HG03571 (cell line): Measurements from ENCODE around the gene C14orf180.
"Not testable (repeated sequence)": the region's sequence is repeated elsewhere in the genome, so short reads cannot be mapped to it uniquely, and the experiment has no call there.

Experiments used
- ATAC-seq: cut with Tn5 transposase; IDR thresholded peaks from one replicate; pipeline ENCODE4 v1.9.1; 2021; ENCODE audit not compliant: unreplicated experiment

The C14orf180 gene

GRCh38 chr14:104603711-104604401, 24.3 kb downstream of the C14orf180 start:
- ATAC-seq, result no peak

- no peak for ATAC-seq
Measured at GRCh38 chr14:104604458-104605449, 25.2 kb downstream of the C14orf180 start, which contains the start of gene TMEM179. Gene TMEM179 (minus strand): TSS chr14:104604772. CDS start chr14:104604741, 31 bp downstream.

GRCh38 chr14:104609666-104610065, 30.1 kb downstream of the C14orf180 start:
- no peak for ATAC-seq

GRCh38 chr14:104610749-104611310, 31.3 kb downstream of the C14orf180 start:
- no peak for ATAC-seq

- no peak for ATAC-seq
Measured at GRCh38 chr14:104611881-104612280, 32.3 kb downstream of the C14orf180 start.

GRCh38 chr14:104614126-104614812, 34.7 kb downstream of the C14orf180 start:
- ATAC-seq, result no peak

- no peak for ATAC-seq
Measured at GRCh38 chr14:104624939-104625338, 45.4 kb downstream of the C14orf180 start.

- ATAC-seq, result no peak
Measured at GRCh38 chr14:104632781-104633180, 53.2 kb downstream of the C14orf180 start.

- ATAC-seq, result no peak
Measured at GRCh38 chr14:104633276-104634137, 53.9 kb downstream of the C14orf180 start.

- no peak for ATAC-seq
Measured at GRCh38 chr14:104634138-104634760, 54.7 kb downstream of the C14orf180 start.

GRCh38 chr14:104634886-104635570, 55.5 kb downstream of the C14orf180 start:
- ATAC-seq, result no peak

- no peak for ATAC-seq
Measured at GRCh38 chr14:104635717-104636116, 56.2 kb downstream of the C14orf180 start.

- no peak for ATAC-seq
Measured at GRCh38 chr14:104636131-104636530, 56.6 kb downstream of the C14orf180 start.

GRCh38 chr14:104636846-104637545, 57.4 kb downstream of the C14orf180 start:
- ATAC-seq, result not testable (repeated sequence)

GRCh38 chr14:104637546-104638003, 58.0 kb downstream of the C14orf180 start:
- no peak for ATAC-seq

GRCh38 chr14:104638190-104638589, 58.6 kb downstream of the C14orf180 start:
- ATAC-seq, result no peak

- no peak for ATAC-seq
Measured at GRCh38 chr14:104638927-104639450, 59.4 kb downstream of the C14orf180 start.

GRCh38 chr14:104639471-104639870, 59.9 kb downstream of the C14orf180 start:
- no peak for ATAC-seq
